Activated T-cell treated with anti-CD3 and anti-CD28 coated beads, Interleukin-2, amount 50 U/mL, for 72 hours (primary cell): ENCODE data around the gene CLDN4. TPM values are rescaled to one million over a fixed set of nuclear protein-coding genes. Genes with fewer than 3 reads are reported as not detected.
"Not testable (repeated sequence)": the region's sequence is repeated elsewhere in the genome, so short reads cannot be mapped to it uniquely, and the experiment has no call there.

Experiments used
- ATAC-seq, 2 donors: fragments of 150-1000 bp; cut with Tn5 transposase; replicated peaks in 1 of 2; 2 replicates each; pipeline ENCODE4 v1.10.0; 2021; ENCODE audit warnings: moderate library complexity in 2 of 2, mild to moderate bottlenecking in 1 of 2
- DNase-seq, 2 donors: peaks; one replicate each; pipeline ENCODE4 v3.0.0; 2021 to 2022; ENCODE audit warnings: mixed read lengths in 1 of 2
- H3K27ac Mint-ChIP-seq: one replicate; pipeline ENCODE4 v1.8.0; 2022; ENCODE audit warnings: mild to moderate bottlenecking, moderate library complexity, mixed read lengths
- H3K27me3 Mint-ChIP-seq: one replicate; pipeline ENCODE4 v1.8.0; 2022; ENCODE audit warnings: low read depth, mixed read lengths
- H3K36me3 Mint-ChIP-seq, 2 donors: one replicate each; pipeline ENCODE4 v1.8.0; 2022; ENCODE audit warnings: mixed read lengths in 2 of 2, mild to moderate bottlenecking in 1 of 2; ENCODE audit not compliant: insufficient read depth in 2 of 2
- H3K4me1 Mint-ChIP-seq: one replicate; pipeline ENCODE4 v1.8.0; 2022; ENCODE audit warnings: low read depth, mixed read lengths
- H3K4me3 Mint-ChIP-seq, 2 donors: one replicate each; pipeline ENCODE4 v1.8.0; 2022; ENCODE audit warnings: mild to moderate bottlenecking in 2 of 2, mixed read lengths in 2 of 2, moderate library complexity in 2 of 2
- H3K9me3 Mint-ChIP-seq, 2 donors: one replicate each; pipeline ENCODE4 v1.8.0; 2022; ENCODE audit warnings: mixed read lengths in 2 of 2
- total RNA-seq, 2 donors: library from RNA; stranded (reverse); gene quantifications; one replicate each; pipeline ENCODE4 v1.2.3, GENCODE V29; 2022

CLDN4 gene
- total RNA-seq, 2 donors from 2014 or later = 0.34 to 0.53 TPM

- no peak overlapping the region for H3K4me3 Mint-ChIP-seq
- no peaks in the 10 kb centered on the region for H3K9me3 Mint-ChIP-seq
- H3K27me3 Mint-ChIP-seq = no peaks in the 10 kb centered on the region
- H3K36me3 Mint-ChIP-seq = no peaks in the 10 kb centered on the region
- ATAC-seq = peak; percentile 83 to 84
- H3K27ac Mint-ChIP-seq = no peak overlapping the region
- peak; percentile 61 to 67 for DNase-seq
- H3K4me1 Mint-ChIP-seq = no peaks in the 10 kb centered on the region
Measured at GRCh38 chr7:73811760-73812168, 19.0 kb upstream of the CLDN4 start.

DNA sequence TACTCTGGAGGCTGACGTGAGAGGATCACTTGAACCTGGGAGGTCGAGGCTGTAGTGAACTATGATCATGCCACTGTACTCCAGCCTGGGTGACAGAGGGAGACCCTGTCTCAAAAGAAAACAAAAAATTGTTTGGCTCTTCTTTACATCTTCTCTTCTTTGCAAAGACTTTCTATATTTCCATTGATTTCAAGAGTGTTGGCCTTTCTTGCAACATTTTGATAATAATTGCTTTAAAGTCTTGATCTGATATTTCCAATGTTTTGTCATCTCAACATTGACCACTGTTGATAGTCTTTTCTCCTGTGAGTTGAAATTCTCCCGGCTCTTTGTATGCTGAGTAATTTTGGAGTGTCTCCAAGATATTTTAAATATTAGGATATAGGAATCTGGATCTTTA is 17.8 kb upstream of the CLDN4 start:
- Mint-ChIP-seq H3K4me1 (no peaks in the 10 kb centered on the region), H3K27me3 (no peaks in the 10 kb centered on the region), H3K4me3 (no peak overlapping the region), H3K9me3 (no peaks in the 10 kb centered on the region), H3K27ac (no peak overlapping the region), H3K36me3 (no peaks in the 10 kb centered on the region)
- DNase-seq (no peak), ATAC-seq (no peak)

DNA sequence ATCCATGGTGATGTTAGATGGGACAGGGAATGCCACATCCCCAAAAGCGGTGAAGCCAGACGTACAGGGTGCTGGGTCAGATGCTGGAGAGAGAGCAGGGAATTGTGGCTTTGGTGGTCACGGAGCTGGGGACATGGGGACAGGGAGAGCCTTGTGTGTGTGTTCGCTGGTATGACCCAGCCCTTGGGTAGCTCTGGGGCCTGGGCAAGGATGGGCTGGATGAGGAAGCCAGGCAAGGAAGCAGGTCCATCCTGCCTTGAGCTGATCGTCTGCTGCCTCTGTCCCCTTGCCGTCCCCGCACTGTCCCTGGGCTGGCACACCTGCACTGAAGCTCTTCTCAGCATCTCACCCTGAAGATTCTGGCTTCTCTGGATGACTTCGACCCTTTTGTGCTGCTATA is 15.4 kb upstream of the CLDN4 start:
- H3K27me3 Mint-ChIP-seq = no peaks in the 10 kb centered on the region
- H3K4me3 Mint-ChIP-seq = no peak overlapping the region
- no peaks in the 10 kb centered on the region for H3K36me3 Mint-ChIP-seq
- no peak for DNase-seq
- H3K4me1 Mint-ChIP-seq = no peaks in the 10 kb centered on the region
- no peak for ATAC-seq
- H3K27ac Mint-ChIP-seq = no peak overlapping the region
- H3K9me3 Mint-ChIP-seq = no peaks in the 10 kb centered on the region

- Mint-ChIP-seq H3K4me1 (no peaks in the 10 kb centered on the region), H3K27ac (no peak overlapping the region), H3K9me3 (no peaks in the 10 kb centered on the region), H3K27me3 (no peaks in the 10 kb centered on the region), H3K4me3 (no peak overlapping the region), H3K36me3 (no peaks in the 10 kb centered on the region)
- no peak for DNase-seq
- ATAC-seq = no peak
Measured at GRCh38 chr7:73817121-73817520, 13.7 kb upstream of the CLDN4 start.

DNA sequence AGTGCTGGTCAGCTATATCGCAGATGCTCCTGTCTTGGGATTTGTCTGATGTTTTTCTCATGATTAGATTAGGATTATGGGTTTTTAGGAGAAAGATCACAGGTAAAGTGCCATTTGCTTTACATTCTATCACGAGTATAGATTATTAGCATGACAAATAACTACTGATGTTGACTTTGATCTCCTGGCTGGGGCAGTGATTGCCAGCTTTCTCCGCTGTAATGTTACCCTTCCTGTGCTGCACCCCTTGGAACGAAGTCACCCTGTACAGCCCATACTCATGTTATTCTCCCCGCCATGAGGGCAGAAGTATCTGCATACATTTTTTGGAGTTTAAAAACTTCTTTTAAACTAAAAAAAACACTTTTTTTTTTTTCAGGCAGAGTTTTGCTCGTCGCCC is 10.8 kb upstream of the CLDN4 start:
- H3K9me3 Mint-ChIP-seq = no peaks in the 10 kb centered on the region
- H3K27ac Mint-ChIP-seq = no peak overlapping the region
- H3K36me3 Mint-ChIP-seq = no peaks in the 10 kb centered on the region
- no peak overlapping the region for H3K4me3 Mint-ChIP-seq
- DNase-seq (no peak), ATAC-seq (no peak)
- no peaks in the 10 kb centered on the region for H3K4me1 Mint-ChIP-seq
- H3K27me3 Mint-ChIP-seq = no peaks in the 10 kb centered on the region

DNA sequence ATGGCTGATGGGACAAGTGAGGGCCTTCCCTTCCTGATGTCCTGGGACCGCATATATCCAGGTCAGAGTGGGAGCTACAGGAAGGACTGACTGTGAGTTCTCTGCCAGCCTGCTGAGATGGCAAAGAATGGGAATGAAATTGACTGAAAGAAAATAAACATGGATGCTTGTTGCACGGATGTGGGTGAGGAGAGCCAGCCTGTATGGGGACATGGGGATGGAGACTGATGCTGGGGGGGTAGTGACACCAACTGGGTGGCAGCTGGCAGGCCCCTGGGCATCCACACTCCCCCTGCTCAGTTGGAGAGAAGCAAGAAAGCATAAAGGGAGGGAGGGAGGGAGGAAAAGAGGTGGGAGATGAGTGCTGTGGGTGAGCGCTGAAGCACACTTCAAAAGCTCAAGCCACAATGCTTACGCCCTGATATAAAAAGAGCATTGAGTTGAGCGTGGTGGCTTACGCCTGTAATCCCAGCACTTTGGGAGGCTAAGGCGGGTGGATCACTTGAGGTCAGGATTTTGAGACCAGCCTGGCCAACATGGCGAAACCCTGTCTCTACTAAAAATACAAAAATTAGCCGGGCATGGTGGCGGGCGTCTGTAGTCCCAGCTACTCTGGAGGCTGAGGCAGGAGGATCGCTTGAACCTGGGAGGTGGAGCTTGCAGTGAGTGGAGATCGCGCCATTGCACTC is 9.1 kb upstream of the CLDN4 start:
- not testable (repeated sequence) for H3K4me3 Mint-ChIP-seq, H3K4me1 Mint-ChIP-seq, H3K9me3 Mint-ChIP-seq, ATAC-seq, DNase-seq, H3K36me3 Mint-ChIP-seq, H3K27ac Mint-ChIP-seq
- peaks cover 10% of the 10 kb centered on the region for H3K27me3 Mint-ChIP-seq

DNA sequence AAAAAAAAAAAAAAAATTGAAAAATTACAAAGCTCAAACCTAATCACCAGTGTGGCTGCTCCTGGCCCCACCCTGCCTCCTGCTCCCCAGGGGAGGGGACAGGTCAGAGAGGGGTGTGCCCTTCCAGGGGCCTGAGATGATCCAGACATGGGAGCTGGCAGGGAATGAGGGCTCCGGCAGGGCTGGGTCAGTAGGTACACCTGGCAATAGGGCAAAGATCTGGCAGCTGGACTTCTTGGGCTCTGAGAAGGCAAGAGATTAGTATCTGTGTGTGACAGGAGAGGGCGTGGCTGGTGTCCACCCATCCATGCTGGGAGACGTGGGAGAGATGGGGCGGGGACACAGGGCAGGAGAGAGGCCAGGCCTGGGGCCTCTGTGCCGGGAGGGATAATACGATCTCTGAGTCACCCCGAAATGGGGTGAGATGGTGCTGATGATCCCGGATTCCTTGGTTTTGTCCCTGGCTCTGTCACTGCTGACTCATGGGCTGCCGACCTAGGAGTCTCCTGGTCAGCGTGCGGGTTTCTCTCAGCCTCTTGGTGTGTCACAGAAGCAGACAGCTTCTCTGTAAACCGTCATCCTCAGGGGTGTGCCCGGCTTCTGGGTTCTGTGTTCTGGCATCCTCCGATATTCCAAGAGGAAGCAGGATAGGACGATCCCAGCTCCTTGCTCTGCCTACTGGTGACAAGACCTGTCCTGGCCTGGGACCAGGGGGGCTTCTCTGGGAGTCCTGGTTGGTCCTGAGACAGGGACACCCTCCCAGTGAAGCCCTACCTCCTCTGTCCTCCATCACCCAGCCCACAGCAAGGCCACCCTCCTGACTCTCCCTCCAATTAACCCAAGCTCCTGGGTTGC is 8.2 kb upstream of the CLDN4 start:
- H3K4me1 Mint-ChIP-seq = peaks cover 11% of the 10 kb centered on the region
- no peaks in the 10 kb centered on the region for H3K36me3 Mint-ChIP-seq
- no peak for ATAC-seq
- peaks cover 18% of the 10 kb centered on the region for H3K27me3 Mint-ChIP-seq
- no peaks in the 10 kb centered on the region for H3K9me3 Mint-ChIP-seq
- H3K4me3 Mint-ChIP-seq = no peak overlapping the region
- no peak for DNase-seq
- no peak overlapping the region for H3K27ac Mint-ChIP-seq

DNA sequence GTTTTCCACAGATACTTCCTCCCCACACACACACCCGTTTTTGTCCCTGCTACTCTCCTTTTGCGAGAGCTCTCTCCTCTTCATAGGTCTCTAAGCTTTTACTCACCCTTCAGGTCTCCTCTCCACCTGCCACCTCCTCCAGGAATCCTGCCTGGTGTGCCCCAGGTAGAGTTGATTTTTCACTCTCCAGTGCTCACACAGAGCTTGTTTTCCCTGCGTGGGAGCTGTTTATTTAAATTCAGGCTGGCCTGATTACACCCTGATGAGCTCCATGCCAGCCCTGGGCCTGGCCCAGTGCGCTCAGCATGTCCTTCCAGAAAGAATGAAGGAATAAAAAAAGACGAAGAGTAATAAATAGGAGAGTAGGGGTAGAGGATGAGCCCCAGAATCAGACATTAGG is 7.5 kb upstream of the CLDN4 start:
- H3K27me3 Mint-ChIP-seq = peaks cover 23% of the 10 kb centered on the region
- H3K27ac Mint-ChIP-seq = no peak overlapping the region
- DNase-seq = no peak
- no peaks in the 10 kb centered on the region for H3K36me3 Mint-ChIP-seq
- H3K4me3 Mint-ChIP-seq = no peak overlapping the region
- no peaks in the 10 kb centered on the region for H3K9me3 Mint-ChIP-seq
- peaks cover 18% of the 10 kb centered on the region for H3K4me1 Mint-ChIP-seq
- ATAC-seq = no peak

GRCh38 chr7:73823873-73824592 is 6.8 kb upstream of the CLDN4 start:
- Mint-ChIP-seq H3K36me3 (no peaks in the 10 kb centered on the region), H3K4me1 (peaks cover 25% of the 10 kb centered on the region), H3K27me3 (peaks cover 28% of the 10 kb centered on the region), H3K4me3 (no peak overlapping the region), H3K27ac (no peak overlapping the region), H3K9me3 (no peaks in the 10 kb centered on the region)
- no peak for DNase-seq
- no peak for ATAC-seq

GRCh38 chr7:73824986-73825385 is 5.8 kb upstream of the CLDN4 start:
- Mint-ChIP-seq H3K27me3 (peaks cover 29% of the 10 kb centered on the region), H3K4me1 (peaks cover 26% of the 10 kb centered on the region)
- no peak for ATAC-seq

DNA sequence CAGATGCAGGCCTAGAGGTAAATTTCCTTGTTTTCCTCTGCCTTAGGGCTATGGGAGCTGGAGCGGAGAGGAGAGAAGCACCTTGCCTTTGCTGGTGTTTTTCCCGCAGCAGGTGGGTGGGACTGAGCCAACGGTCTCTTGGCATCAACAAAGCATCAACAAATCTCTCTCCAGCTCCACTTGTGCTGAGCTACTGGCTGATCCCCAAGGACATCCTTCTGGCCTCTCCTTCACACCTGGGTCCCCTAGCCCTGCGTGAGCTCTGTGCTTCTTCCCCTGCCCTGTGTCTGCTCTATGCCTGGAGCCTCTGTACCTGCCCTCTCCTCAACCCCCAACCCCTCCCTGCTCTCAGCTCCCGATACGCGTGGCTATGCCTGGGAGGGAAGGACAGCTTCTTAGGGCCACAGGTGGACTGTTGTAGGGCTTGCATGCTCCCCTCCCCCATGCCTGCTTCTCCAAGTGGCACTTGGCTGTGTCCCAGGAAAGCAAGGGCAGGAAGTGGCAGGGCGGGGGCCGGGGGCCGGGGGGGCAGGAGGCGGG is 3.2 kb upstream of the CLDN4 start:
- ATAC-seq (peak in 1 of 2 donors; percentile 14), DNase-seq (no peak)
- Mint-ChIP-seq H3K27me3 (peaks cover 29% of the 10 kb centered on the region), H3K36me3 (no peaks in the 10 kb centered on the region), H3K4me1 (peaks cover 26% of the 10 kb centered on the region), H3K9me3 (no peaks in the 10 kb centered on the region), H3K27ac (peak overlapping the region; percentile 49), H3K4me3 (peak overlapping the region in 1 of 2 donors; percentile 29)

More at GRCh38 chr7:73824986-73825385, 5.8 kb upstream of the CLDN4 start:
- Mint-ChIP-seq H3K36me3 (no peaks in the 10 kb centered on the region), H3K27ac (no peak overlapping the region), H3K9me3 (no peaks in the 10 kb centered on the region), H3K4me3 (no peak overlapping the region)
- no peak for DNase-seq

- peaks cover 26% of the 10 kb centered on the region for H3K4me1 Mint-ChIP-seq
- H3K27ac Mint-ChIP-seq = no peak overlapping the region
- H3K4me3 Mint-ChIP-seq = peak overlapping the region; percentile 19 to 32
- peaks cover 29% of the 10 kb centered on the region for H3K27me3 Mint-ChIP-seq
- DNase-seq = peak; percentile 37
- ATAC-seq = peak; percentile 90 to 95
- no peaks in the 10 kb centered on the region for H3K9me3 Mint-ChIP-seq
- H3K36me3 Mint-ChIP-seq = no peaks in the 10 kb centered on the region
Measured at GRCh38 chr7:73828107-73828803, 2.5 kb upstream of the CLDN4 start.
